HG02571 (cell line): ENCODE measurements around the gene SOX3.

Experiments used
- ATAC-seq: cut with Tn5 transposase; IDR thresholded peaks from one replicate; pipeline ENCODE4 v1.9.1; 2021; ENCODE audit warnings: mild to moderate bottlenecking, moderate library complexity; ENCODE audit not compliant: unreplicated experiment

Gene SOX3

DNA sequence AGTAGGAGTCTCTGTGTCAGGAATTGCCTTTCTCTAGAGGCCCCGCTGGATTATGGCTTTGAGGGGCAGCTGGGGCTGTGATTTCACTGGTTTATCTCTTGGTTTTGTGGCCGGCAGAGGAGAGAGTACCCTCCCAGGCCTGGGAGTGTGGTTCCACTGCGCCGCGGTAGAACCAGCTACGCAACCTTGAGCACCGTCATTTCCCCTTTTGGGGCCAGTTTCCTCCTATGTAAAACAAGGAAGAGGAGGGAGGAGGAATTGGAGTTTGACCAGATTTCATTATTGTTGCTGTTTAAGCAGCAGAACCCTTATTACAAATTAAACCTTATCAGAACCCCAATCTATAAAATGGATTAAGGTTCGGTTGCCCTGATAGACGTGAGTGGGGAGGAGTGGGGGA lies 4.4 kb downstream of the SOX3 start:
- no peak for ATAC-seq

DNA sequence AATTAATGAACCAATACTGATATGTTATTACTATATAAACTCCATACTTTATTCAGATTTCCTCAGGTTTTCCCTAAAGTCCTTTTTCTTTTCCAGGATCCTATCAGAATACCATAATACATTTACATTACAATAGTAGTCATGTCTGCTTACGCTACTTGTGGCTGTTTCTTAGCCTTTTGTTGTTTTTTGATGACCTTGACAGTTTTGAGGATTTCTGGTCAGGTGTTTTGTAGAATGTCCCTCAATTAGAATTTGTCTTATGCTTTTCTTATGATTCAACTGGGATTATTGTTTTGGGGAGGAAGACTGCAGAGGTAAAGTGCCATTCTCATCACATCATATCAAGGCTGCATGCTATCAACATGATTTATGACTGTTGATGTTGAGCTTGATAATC lies 9.1 kb downstream of the SOX3 start:
- no peak for ATAC-seq

DNA sequence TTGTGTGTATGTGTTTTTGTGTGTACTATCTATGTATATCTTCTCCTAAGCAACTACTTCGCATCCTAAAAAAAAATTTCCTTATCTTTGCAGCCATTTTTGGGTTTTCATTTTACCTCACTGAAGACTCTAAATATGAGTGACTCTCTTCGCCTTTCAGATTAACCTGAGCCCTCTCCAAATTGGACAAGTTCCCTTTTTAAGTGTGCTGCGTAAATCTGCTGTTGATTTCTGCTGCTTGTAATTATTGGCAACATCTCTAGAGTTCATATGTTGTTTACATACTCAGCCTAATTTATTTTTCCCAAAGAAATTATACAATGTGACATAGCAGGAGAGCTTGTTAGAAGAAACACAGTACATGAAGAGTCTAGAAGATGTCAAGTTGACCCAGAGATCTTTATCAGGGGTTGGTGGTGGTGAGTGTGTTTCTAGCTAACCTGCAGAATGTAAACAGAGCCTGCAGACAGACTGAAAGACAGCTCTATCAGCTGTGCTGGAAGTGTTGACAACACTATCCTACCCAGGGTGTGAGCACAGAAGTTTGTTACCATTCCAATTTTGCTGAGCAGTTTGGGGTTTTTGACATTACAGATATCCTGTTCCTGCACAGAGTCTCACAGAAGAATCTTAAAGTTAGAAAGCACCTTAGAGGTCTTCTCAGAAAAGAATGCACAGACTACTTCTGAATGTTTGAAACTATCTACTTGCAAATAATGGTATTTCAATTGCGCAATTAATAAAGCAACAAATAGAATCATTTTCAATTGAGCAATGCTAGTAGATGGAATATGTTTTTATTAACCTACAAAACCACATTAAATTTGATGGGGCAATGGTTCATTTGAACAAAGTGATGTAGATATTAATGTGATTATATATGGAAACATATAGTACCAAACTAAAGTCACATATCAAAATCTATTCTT lies 12.5 kb downstream of the SOX3 start:
- no peak for ATAC-seq

DNA sequence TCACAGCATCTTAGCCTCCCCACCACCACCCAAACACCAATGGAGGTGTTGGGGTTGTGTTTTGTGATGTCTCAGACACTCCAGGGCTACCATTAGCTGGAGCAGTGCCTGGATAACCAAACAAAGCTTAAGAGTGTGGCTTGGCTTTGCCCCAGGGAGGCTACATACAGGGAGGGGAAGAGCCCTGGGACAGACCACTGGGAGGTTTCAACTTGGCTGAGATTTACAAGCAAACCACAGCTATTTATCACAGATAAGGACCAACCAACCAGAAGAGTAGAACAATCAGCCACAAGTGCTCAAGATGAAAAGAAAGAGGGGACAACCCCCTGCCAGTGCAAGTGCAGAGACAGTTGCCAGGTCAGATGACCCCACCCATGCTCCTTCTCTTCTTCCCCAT lies 24.1 kb downstream of the SOX3 start:
- no peak for ATAC-seq

DNA sequence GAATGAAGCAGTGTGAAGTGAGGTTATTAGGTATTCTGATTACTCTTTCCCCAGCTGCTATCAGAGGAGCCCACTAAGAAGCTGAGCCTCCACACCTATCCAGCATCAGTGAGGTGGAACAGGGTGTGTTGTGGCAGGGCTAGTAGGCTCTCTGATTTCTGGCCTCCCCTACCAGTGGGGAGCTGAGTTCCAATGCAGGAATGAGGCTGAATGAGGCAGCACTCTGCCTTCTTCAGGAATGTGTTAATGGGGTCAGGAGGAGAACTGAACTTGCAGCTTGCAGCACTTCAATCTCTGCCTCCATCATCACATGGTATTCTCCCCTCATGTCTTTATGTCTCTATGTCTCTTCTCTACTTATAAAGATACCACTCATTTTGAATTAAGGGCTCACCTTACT lies 26.9 kb downstream of the SOX3 start:
- no peak for ATAC-seq

DNA sequence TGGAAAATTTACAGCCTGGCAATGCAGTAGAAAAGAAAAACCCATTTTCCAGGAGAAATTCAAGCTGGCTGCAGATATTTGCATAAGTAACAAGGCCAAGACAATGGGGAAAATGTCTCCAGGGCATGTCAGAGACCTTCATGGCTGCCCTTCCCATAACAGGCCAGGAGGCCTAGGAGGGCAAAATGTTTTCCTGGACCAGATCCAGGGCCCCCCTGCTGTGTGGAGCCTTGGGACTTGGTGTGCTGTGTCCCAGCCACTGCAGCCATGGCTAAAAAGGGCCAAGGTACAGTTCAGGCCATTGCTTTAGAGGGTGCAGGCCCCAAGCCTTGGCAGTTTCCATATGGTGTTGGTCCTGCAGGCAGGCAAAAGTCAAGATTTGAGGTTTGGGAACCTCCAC lies 29.8 kb downstream of the SOX3 start:
- no peak for ATAC-seq

DNA sequence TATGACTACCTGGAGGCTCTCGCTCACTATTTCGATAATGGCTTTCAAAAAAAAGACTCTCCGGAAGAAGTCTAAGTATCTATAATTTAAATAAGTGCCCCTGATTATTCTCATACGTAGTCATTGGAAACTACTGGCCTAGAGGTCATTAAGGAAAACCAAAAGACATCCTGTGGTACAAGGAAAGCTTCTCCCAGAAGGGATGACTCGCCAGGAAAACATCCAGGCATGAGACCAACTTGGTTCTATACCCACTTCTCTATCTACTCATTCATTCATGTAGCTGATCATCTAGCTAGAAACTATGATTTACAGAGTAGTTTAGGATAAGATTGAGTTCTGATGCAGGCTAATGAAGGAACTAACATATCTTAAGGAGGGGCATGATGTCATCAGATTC lies 37.7 kb downstream of the SOX3 start:
- ATAC-seq, result no peak
